ENCODE results near the gene SLC41A3.
"Not testable (repeated sequence)": the region's sequence is repeated elsewhere in the genome, so short reads cannot be mapped to it uniquely, and the experiment has no call there.

SLC41A3 gene

GRCh38 chr3:126081618-126082361 is 2.1 kb downstream of the SLC41A3 start:
- Mint-ChIP-seq H3K4me3 (no peak overlapping the region), H3K9me3 (no peaks in the 10 kb centered on the region)

GRCh38 chr3:126080970-126081369 is 3.0 kb downstream of the SLC41A3 start:
- Mint-ChIP-seq H3K4me3 (no peak overlapping the region), H3K36me3 (ENCODE audit: insufficient read depth) (peaks cover 12% of the 10 kb centered on the region), H3K9me3 (no peaks in the 10 kb centered on the region), H3K27me3 (no peaks in the 10 kb centered on the region), H3K4me1 (peaks cover 24% of the 10 kb centered on the region), H3K27ac (ENCODE audit: low read depth) (no peak overlapping the region)
- no peak for DNase-seq (ENCODE audit: low spot score in 2 of 2)
- ATAC-seq (replicated peaks; ENCODE audit: extremely low read depth, poor library complexity, severe bottlenecking) = no peak

More at GRCh38 chr3:126081618-126082361, 2.1 kb downstream of the SLC41A3 start:
- no peaks in the 10 kb centered on the region for H3K27me3 Mint-ChIP-seq
- H3K4me1 Mint-ChIP-seq = peaks cover 24% of the 10 kb centered on the region
- H3K27ac Mint-ChIP-seq (ENCODE audit: low read depth) = no peak overlapping the region
- peaks cover 12% of the 10 kb centered on the region for H3K36me3 Mint-ChIP-seq (ENCODE audit: insufficient read depth)
- ATAC-seq (replicated peaks; ENCODE audit: extremely low read depth, poor library complexity, severe bottlenecking) (no peak), DNase-seq (ENCODE audit: low spot score in 2 of 2) (no peak)

DNA sequence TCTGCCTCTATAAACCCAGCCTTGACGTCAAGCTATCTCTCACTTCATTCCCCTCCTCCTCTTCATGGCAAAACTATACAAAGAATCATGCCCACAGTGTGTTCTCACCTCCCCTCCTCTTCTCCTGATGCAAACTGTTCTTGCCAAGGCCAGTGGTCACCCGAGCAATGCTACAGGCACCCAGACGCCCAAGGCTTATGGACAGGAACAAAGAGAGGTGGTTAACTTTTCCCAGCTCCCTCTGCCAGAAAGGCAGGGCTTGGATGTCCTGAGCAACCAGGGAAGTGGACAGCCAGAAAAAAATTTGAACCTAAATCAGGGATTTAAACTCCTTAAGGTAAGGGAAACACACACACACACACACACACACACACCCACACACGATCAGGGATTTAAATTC is 5.1 kb downstream of the SLC41A3 start:
- no peaks in the 10 kb centered on the region for H3K9me3 Mint-ChIP-seq
- ATAC-seq (replicated peaks; ENCODE audit: extremely low read depth, poor library complexity, severe bottlenecking) (no peak), DNase-seq (ENCODE audit: low spot score in 2 of 2) (no peak)
- peaks cover 12% of the 10 kb centered on the region for H3K36me3 Mint-ChIP-seq (ENCODE audit: insufficient read depth)
- H3K4me3 Mint-ChIP-seq = no peak overlapping the region
- H3K27me3 Mint-ChIP-seq = no peaks in the 10 kb centered on the region
- no peak overlapping the region for H3K27ac Mint-ChIP-seq (ENCODE audit: low read depth)
- H3K4me1 Mint-ChIP-seq = peaks cover 13% of the 10 kb centered on the region

- DNase-seq (ENCODE audit: low spot score in 2 of 2) = no peak
- Mint-ChIP-seq H3K4me1 (peaks cover 6% of the 10 kb centered on the region), H3K4me3 (no peak overlapping the region), H3K9me3 (no peaks in the 10 kb centered on the region), H3K36me3 (ENCODE audit: insufficient read depth) (peaks cover 6% of the 10 kb centered on the region), H3K27ac (ENCODE audit: low read depth) (no peak overlapping the region), H3K27me3 (no peaks in the 10 kb centered on the region)
- ATAC-seq (replicated peaks; ENCODE audit: extremely low read depth, poor library complexity, severe bottlenecking) = no peak
Observed at GRCh38 chr3:126077754-126078153, 6.2 kb downstream of the SLC41A3 start.

DNA sequence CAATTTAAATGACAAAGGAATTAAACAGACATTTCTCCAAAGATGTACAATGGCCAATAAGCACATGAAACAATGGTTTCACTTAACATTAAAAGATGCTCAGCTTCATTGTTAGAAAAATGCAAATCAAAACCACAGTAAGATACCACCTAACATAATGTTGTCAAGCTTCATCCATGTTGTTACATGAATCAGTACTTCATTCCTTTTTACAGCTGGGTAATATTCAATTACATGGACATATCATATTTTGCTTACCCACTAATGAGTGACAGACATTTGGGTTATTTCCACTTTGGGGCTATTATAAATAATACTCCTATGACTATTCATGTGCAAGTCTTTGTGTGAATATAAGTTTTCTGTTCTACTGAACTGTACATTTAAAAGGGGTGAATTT is 7.8 kb downstream of the SLC41A3 start:
- peaks cover 5% of the 10 kb centered on the region for H3K4me1 Mint-ChIP-seq
- no peak for ATAC-seq (replicated peaks; ENCODE audit: extremely low read depth, poor library complexity, severe bottlenecking)

GRCh38 chr3:126070146-126070545 is 13.8 kb downstream of the SLC41A3 start:
- no peaks in the 10 kb centered on the region for H3K27me3 Mint-ChIP-seq
- peaks cover 4% of the 10 kb centered on the region for H3K36me3 Mint-ChIP-seq (ENCODE audit: insufficient read depth)
- ATAC-seq (replicated peaks; ENCODE audit: extremely low read depth, poor library complexity, severe bottlenecking) (no peak), DNase-seq (ENCODE audit: low spot score in 2 of 2) (no peak)
- no peak overlapping the region for H3K27ac Mint-ChIP-seq (ENCODE audit: low read depth)
- H3K9me3 Mint-ChIP-seq = no peaks in the 10 kb centered on the region
- H3K4me1 Mint-ChIP-seq = peaks cover 10% of the 10 kb centered on the region
- H3K4me3 Mint-ChIP-seq = no peak overlapping the region

More for the DNA sequence above, 7.8 kb downstream of the SLC41A3 start:
- no peaks in the 10 kb centered on the region for H3K27me3 Mint-ChIP-seq
- DNase-seq (ENCODE audit: low spot score in 2 of 2) = no peak
- no peaks in the 10 kb centered on the region for H3K9me3 Mint-ChIP-seq
- H3K36me3 Mint-ChIP-seq (ENCODE audit: insufficient read depth) = peaks cover 6% of the 10 kb centered on the region
- H3K27ac Mint-ChIP-seq (ENCODE audit: low read depth) = no peak overlapping the region
- no peak overlapping the region for H3K4me3 Mint-ChIP-seq

DNA sequence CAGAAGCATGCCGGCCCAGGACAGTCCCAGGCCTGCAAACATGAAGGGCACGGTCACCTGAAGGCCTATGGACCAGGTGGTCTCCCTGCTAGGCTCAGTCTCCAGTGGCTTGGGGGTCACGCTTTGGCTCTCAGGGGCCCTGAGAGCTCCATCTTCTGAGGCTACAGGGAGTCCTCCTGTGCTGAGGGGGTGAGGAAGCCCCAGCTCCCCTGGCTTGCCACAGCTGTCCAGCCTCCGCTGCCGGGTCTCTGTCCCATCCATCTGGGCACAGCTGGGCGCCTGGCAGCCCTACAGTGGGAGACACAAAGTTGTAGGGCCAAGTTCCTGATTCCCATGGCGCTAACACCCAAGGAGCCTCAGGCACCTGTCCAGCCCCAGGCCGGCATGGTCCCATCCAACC is 16.0 kb downstream of the SLC41A3 start:
- Mint-ChIP-seq H3K27me3 (no peaks in the 10 kb centered on the region), H3K4me3 (no peak overlapping the region), H3K9me3 (no peaks in the 10 kb centered on the region), H3K36me3 (ENCODE audit: insufficient read depth) (peaks cover 4% of the 10 kb centered on the region), H3K27ac (ENCODE audit: low read depth) (no peak overlapping the region), H3K4me1 (peaks cover 26% of the 10 kb centered on the region)
- DNase-seq (ENCODE audit: low spot score in 2 of 2) = no peak
- no peak for ATAC-seq (replicated peaks; ENCODE audit: extremely low read depth, poor library complexity, severe bottlenecking)

DNA sequence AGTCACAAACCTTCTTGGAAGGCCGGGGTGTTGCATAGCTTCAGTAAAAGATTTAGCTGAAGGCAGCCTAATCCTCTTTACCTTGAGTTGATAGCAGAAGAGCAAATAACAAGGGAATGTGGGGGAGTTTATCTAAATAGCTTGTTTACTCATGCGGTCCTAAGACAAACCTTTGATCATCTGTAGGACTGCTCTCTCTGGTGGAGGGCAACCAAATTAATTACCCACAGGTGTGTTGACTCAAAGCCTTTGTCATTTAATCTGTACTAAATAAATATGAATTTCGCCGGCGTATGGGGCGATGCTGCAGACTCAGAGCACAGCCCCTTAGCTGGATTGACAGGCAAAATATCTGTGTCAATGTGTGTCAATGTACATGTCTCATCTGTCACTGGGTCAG is 17.2 kb downstream of the SLC41A3 start:
- H3K36me3 Mint-ChIP-seq (ENCODE audit: insufficient read depth); H3K27ac Mint-ChIP-seq (ENCODE audit: low read depth); ATAC-seq (replicated peaks; ENCODE audit: extremely low read depth, poor library complexity, severe bottlenecking); H3K27me3 Mint-ChIP-seq; H3K4me3 Mint-ChIP-seq; H3K9me3 Mint-ChIP-seq; DNase-seq (ENCODE audit: low spot score in 2 of 2): not testable (repeated sequence)
- H3K4me1 Mint-ChIP-seq = peaks cover 26% of the 10 kb centered on the region

GRCh38 chr3:126065876-126066275 is 18.0 kb downstream of the SLC41A3 start:
- no peak for ATAC-seq (replicated peaks; ENCODE audit: extremely low read depth, poor library complexity, severe bottlenecking)

GRCh38 chr3:126064627-126065258 is 19.2 kb downstream of the SLC41A3 start:
- H3K27me3 Mint-ChIP-seq = no peaks in the 10 kb centered on the region
- DNase-seq (ENCODE audit: low spot score in 2 of 2) (no peak), ATAC-seq (replicated peaks; ENCODE audit: extremely low read depth, poor library complexity, severe bottlenecking) (no peak)
- no peak overlapping the region for H3K4me3 Mint-ChIP-seq
- H3K36me3 Mint-ChIP-seq (ENCODE audit: insufficient read depth) = peaks cover 6% of the 10 kb centered on the region
- peak overlapping the region; percentile 43 for H3K27ac Mint-ChIP-seq (ENCODE audit: low read depth)
- peaks cover 26% of the 10 kb centered on the region for H3K4me1 Mint-ChIP-seq
- H3K9me3 Mint-ChIP-seq = no peaks in the 10 kb centered on the region

More at GRCh38 chr3:126065876-126066275, 18.0 kb downstream of the SLC41A3 start:
- Mint-ChIP-seq H3K4me1 (peaks cover 26% of the 10 kb centered on the region), H3K27ac (ENCODE audit: low read depth) (peak overlapping the region; percentile 54), H3K36me3 (ENCODE audit: insufficient read depth) (peaks cover 5% of the 10 kb centered on the region), H3K4me3 (no peak overlapping the region), H3K27me3 (no peaks in the 10 kb centered on the region), H3K9me3 (no peaks in the 10 kb centered on the region)
- no peak for DNase-seq (ENCODE audit: low spot score in 2 of 2)

GRCh38 chr3:126063358-126063965 is 20.5 kb downstream of the SLC41A3 start:
- H3K27me3 Mint-ChIP-seq = no peaks in the 10 kb centered on the region

DNA sequence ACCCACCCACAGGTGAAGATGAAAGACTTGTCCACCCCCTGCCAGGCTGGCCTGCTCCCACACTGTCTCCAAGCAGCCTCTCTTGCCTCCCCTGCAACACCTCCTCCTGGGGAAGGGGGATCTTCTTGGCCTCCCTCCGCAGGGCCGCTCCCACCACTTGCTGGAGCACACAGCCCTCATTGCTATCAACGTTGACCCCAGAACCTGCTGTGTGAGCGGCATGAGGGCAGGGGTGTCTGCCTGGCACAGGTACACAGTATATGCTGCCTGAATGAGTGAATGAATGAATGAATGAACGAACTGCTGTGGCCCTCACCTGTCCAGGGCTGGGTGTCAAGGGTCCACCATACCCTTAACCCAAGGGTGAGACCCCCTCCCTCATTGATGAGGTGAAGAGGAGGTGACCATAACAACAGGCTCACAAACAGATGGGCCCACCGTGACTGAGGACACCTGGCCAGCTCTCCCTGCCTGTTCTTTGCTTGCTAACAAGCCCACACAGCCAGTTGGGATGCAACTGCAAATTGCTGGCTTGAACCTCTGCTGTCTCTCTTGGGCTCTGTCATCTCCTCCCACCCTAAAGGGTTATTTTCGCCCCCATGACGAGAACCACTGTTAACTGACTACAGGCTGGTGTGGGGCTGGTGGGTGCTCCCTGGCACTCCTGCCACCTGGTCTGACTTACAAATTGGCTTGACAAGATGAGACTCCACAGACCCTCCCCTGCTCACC is 22.5 kb downstream of the SLC41A3 start:
- Mint-ChIP-seq H3K4me3 (no peak overlapping the region), H3K4me1 (peaks cover 31% of the 10 kb centered on the region), H3K9me3 (no peaks in the 10 kb centered on the region), H3K36me3 (ENCODE audit: insufficient read depth) (peaks cover 6% of the 10 kb centered on the region), H3K27me3 (no peaks in the 10 kb centered on the region), H3K27ac (ENCODE audit: low read depth) (no peak overlapping the region)
- ATAC-seq (replicated peaks; ENCODE audit: extremely low read depth, poor library complexity, severe bottlenecking) = no peak
- no peak for DNase-seq (ENCODE audit: low spot score in 2 of 2)

More at GRCh38 chr3:126063358-126063965, 20.5 kb downstream of the SLC41A3 start:
- Mint-ChIP-seq H3K9me3 (no peaks in the 10 kb centered on the region), H3K27ac (ENCODE audit: low read depth) (peak overlapping the region; percentile 43), H3K36me3 (ENCODE audit: insufficient read depth) (peaks cover 6% of the 10 kb centered on the region), H3K4me1 (peaks cover 29% of the 10 kb centered on the region), H3K4me3 (no peak overlapping the region)
- DNase-seq (ENCODE audit: low spot score in 2 of 2) (no peak), ATAC-seq (replicated peaks; ENCODE audit: extremely low read depth, poor library complexity, severe bottlenecking) (peak; percentile 28)
